HFFc6 (cell line): ENCODE data around the gene C11orf42. TPM values are rescaled to one million over a fixed set of nuclear protein-coding genes. Genes with fewer than 3 reads are reported as not detected.

Source experiments
- DNase-seq: peaks from one replicate; pipeline ENCODE4 v3.0.0-alpha.2; 2018
- H3K27ac Mint-ChIP-seq: 2 replicates; pipeline ENCODE4 v1.8.0; 2020; ENCODE audit warnings: mild to moderate bottlenecking, mixed read lengths
- H3K27me3 Mint-ChIP-seq: 2 replicates; pipeline ENCODE4 v1.8.0; 2021; ENCODE audit warnings: mild to moderate bottlenecking, moderate library complexity, mixed read lengths; ENCODE audit not compliant: insufficient read depth
- H3K36me3 Mint-ChIP-seq: 2 replicates; pipeline ENCODE4 v1.8.0; 2021; ENCODE audit warnings: low read depth, mixed read lengths
- H3K4me1 Mint-ChIP-seq: 2 replicates; pipeline ENCODE4 v1.8.0; 2020; ENCODE audit warnings: low read depth, mixed read lengths
- H3K4me3 Mint-ChIP-seq: 2 replicates; pipeline ENCODE4 v1.8.0; 2020; ENCODE audit warnings: mild to moderate bottlenecking, moderate library complexity, mixed read lengths
- H3K9me3 Mint-ChIP-seq: 2 replicates; pipeline ENCODE4 v1.8.0; 2020; ENCODE audit warnings: mild to moderate bottlenecking, mixed read lengths
- CTCF ChIP-seq: fragments of 200-600 bp; sonication (generic); IDR thresholded peaks from 2 replicates; pipeline ENCODE4 v1.5.0; 2021; ENCODE audit warnings: antibody characterized with exemption, mild to moderate bottlenecking
- total RNA-seq, 6 experiments: library from RNA; stranded (reverse); fragmentation: NEBNext Ultra II Directional; extraction: Animal tissue kit (Norgen Biotek cat#: 25700); gene quantifications; 2 replicates in 1 of 6; 3 replicates in 5 of 6; pipeline ENCODE4 v1.2.3, GENCODE V29; 2021

C11orf42 gene
- total RNA-seq, 6 experiments from 2014 or later: not detected

- no peaks in the 10 kb centered on the region; the same call in none of the 2 replicates for H3K27me3 Mint-ChIP-seq
- no peaks in the 10 kb centered on the region for H3K36me3 Mint-ChIP-seq
- no peak for TF ChIP-seq CTCF
- DNase-seq: no peak
- peaks cover 9% of the 10 kb centered on the region; the same call in 1 of the 2 replicates for H3K4me1 Mint-ChIP-seq
- no peak overlapping the region for H3K27ac Mint-ChIP-seq
- H3K9me3 Mint-ChIP-seq: no peaks in the 10 kb centered on the region
- H3K4me3 Mint-ChIP-seq: no peak overlapping the region
These were observed 47.8 kb downstream of the C11orf42 start for GRCh38 chr11:6253197-6253596.

GRCh38 chr11:6258141-6258540, 52.8 kb downstream of the C11orf42 start:
- TF ChIP-seq CTCF: no peak
- Mint-ChIP-seq H3K4me3 (no peak overlapping the region), H3K36me3 (no peaks in the 10 kb centered on the region), H3K9me3 (no peaks in the 10 kb centered on the region), H3K4me1 (no peaks in the 10 kb centered on the region), H3K27me3 (peaks cover 5% of the 10 kb centered on the region; the same call in 1 of the 2 replicates), H3K27ac (no peak overlapping the region)
- no peak for DNase-seq

- H3K27me3 Mint-ChIP-seq: peaks cover 5% of the 10 kb centered on the region; the same call in 1 of the 2 replicates
- H3K36me3 Mint-ChIP-seq: no peaks in the 10 kb centered on the region
- no peak for TF ChIP-seq CTCF
- H3K4me1 Mint-ChIP-seq: no peaks in the 10 kb centered on the region
- no peak for DNase-seq
- no peak overlapping the region for H3K27ac Mint-ChIP-seq
- no peak overlapping the region for H3K4me3 Mint-ChIP-seq
- H3K9me3 Mint-ChIP-seq: no peaks in the 10 kb centered on the region
These were observed 53.3 kb downstream of the C11orf42 start for GRCh38 chr11:6258571-6259081.

- H3K4me3 Mint-ChIP-seq: no peak overlapping the region
These were observed 54.9 kb downstream of the C11orf42 start for GRCh38 chr11:6260207-6260726.

More at GRCh38 chr11:6260207-6260726, 54.9 kb downstream of the C11orf42 start:
- TF ChIP-seq CTCF: no peak
- H3K27ac Mint-ChIP-seq: no peak overlapping the region
- H3K36me3 Mint-ChIP-seq: no peaks in the 10 kb centered on the region
- DNase-seq: no peak
- H3K4me1 Mint-ChIP-seq: no peaks in the 10 kb centered on the region
- no peaks in the 10 kb centered on the region for H3K9me3 Mint-ChIP-seq
- peaks cover 11% of the 10 kb centered on the region for H3K27me3 Mint-ChIP-seq

Other genes starting within 250 kb of the C11orf42 start
- gene OR56A5, start 237.1 kb upstream of the C11orf42 start, total RNA-seq: not detected
- not detected for gene OR52L1, start 218.6 kb upstream of the C11orf42 start, total RNA-seq
- gene OR56A4, start 198.6 kb upstream of the C11orf42 start, total RNA-seq: not detected
- not detected for gene OR56A1, start 174.8 kb upstream of the C11orf42 start, total RNA-seq
- gene OR56B4, start 97.9 kb upstream of the C11orf42 start, total RNA-seq: not detected
- not detected for gene OR52B2, start 35.2 kb upstream of the C11orf42 start, total RNA-seq
- gene OR52W1, start 6.3 kb upstream of the C11orf42 start, total RNA-seq: not detected
- 10 to 100 TPM; 12.7 to 15.6 (median 14.7) TPM for gene FHIP1B, start 29.1 kb downstream of the C11orf42 start, total RNA-seq
- not detected for gene CNGA4, start 33.5 kb downstream of the C11orf42 start, total RNA-seq
- gene CCKBR, start 54.3 kb downstream of the C11orf42 start, total RNA-seq: not detected
- 100 to 1,000 TPM; 140 to 235 (median 203) TPM for gene CAVIN3, start 114.9 kb downstream of the C11orf42 start, total RNA-seq
- 100 to 1,000 TPM; 117 to 145 (median 123) TPM for gene SMPD1, start 184.9 kb downstream of the C11orf42 start, total RNA-seq
- gene APBB1, start 213.5 kb downstream of the C11orf42 start, total RNA-seq: 10 to 100 TPM; 32.3 to 38.7 (median 35.4) TPM
- gene HPX, start 235.4 kb downstream of the C11orf42 start, total RNA-seq: under 1 TPM; 0.29 to 0.76 (median 0.55) TPM